Measurements from ENCODE around the gene TDRD6. TPM values are rescaled to one million over a fixed set of nuclear protein-coding genes. Genes with fewer than 3 reads are reported as not detected.
A peak's percentile ranks its signal among the peaks of the same experiment; 100 is the strongest.

The TDRD6 gene
- total RNA-seq, 1 donor from 2014 or later = 0.07 TPM

GRCh38 chr6:46667377-46667776 is 20.3 kb upstream of the TDRD6 start:
- Mint-ChIP-seq H3K27me3 (ENCODE audit: low read depth) (no peaks in the 10 kb centered on the region), H3K4me3 (ENCODE audit: unreplicated experiment) (no peak overlapping the region), H3K36me3 (ENCODE audit: low read depth) (peaks cover 2% of the 10 kb centered on the region), H3K9me3 (ENCODE audit: low read depth) (no peaks in the 10 kb centered on the region), H3K27ac (ENCODE audit: unreplicated experiment) (no peak overlapping the region), H3K4me1 (ENCODE audit: low read depth) (no peaks in the 10 kb centered on the region)
- DNase-seq (ENCODE audit: low spot score) = no peak
- TF ChIP-seq CTCF (IDR thresholded peaks at IDR 0.05) = no peak

GRCh38 chr6:46674410-46674809 is 13.3 kb upstream of the TDRD6 start:
- no peaks in the 10 kb centered on the region for H3K27me3 Mint-ChIP-seq (ENCODE audit: low read depth)
- H3K36me3 Mint-ChIP-seq (ENCODE audit: low read depth) = peaks cover 2% of the 10 kb centered on the region
- H3K27ac Mint-ChIP-seq (ENCODE audit: unreplicated experiment) = no peak overlapping the region
- H3K4me3 Mint-ChIP-seq (ENCODE audit: unreplicated experiment) = no peak overlapping the region
- no peak for DNase-seq (ENCODE audit: low spot score)
- no peaks in the 10 kb centered on the region for H3K9me3 Mint-ChIP-seq (ENCODE audit: low read depth)
- H3K4me1 Mint-ChIP-seq (ENCODE audit: low read depth) = no peaks in the 10 kb centered on the region
- no peak for TF ChIP-seq CTCF (IDR thresholded peaks at IDR 0.05)

- Mint-ChIP-seq H3K4me1 (ENCODE audit: low read depth) (no peaks in the 10 kb centered on the region), H3K9me3 (ENCODE audit: low read depth) (no peaks in the 10 kb centered on the region), H3K27me3 (ENCODE audit: low read depth) (no peaks in the 10 kb centered on the region), H3K27ac (ENCODE audit: unreplicated experiment) (no peak overlapping the region), H3K36me3 (ENCODE audit: low read depth) (no peaks in the 10 kb centered on the region), H3K4me3 (ENCODE audit: unreplicated experiment) (no peak overlapping the region)
- no peak for DNase-seq (ENCODE audit: low spot score)
- TF ChIP-seq CTCF (IDR thresholded peaks at IDR 0.05) = no peak
Measured at GRCh38 chr6:46676604-46677313, 10.9 kb upstream of the TDRD6 start.

- Mint-ChIP-seq H3K27ac (ENCODE audit: unreplicated experiment) (no peak overlapping the region), H3K4me1 (ENCODE audit: low read depth) (no peaks in the 10 kb centered on the region), H3K4me3 (ENCODE audit: unreplicated experiment) (no peak overlapping the region), H3K27me3 (ENCODE audit: low read depth) (no peaks in the 10 kb centered on the region), H3K36me3 (ENCODE audit: low read depth) (no peaks in the 10 kb centered on the region), H3K9me3 (ENCODE audit: low read depth) (peaks cover 3% of the 10 kb centered on the region)
- peak; percentile 49 for TF ChIP-seq CTCF (IDR thresholded peaks at IDR 0.05)
- DNase-seq (ENCODE audit: low spot score) = no peak
Measured at GRCh38 chr6:46677314-46677654, 10.4 kb upstream of the TDRD6 start.

GRCh38 chr6:46684771-46685170 is 2.9 kb upstream of the TDRD6 start:
- Mint-ChIP-seq H3K9me3 (ENCODE audit: low read depth) (peaks cover 3% of the 10 kb centered on the region), H3K4me1 (ENCODE audit: low read depth) (peaks cover 6% of the 10 kb centered on the region), H3K4me3 (ENCODE audit: unreplicated experiment) (no peak overlapping the region), H3K27ac (ENCODE audit: unreplicated experiment) (peak overlapping the region; percentile 64), H3K27me3 (ENCODE audit: low read depth) (no peaks in the 10 kb centered on the region), H3K36me3 (ENCODE audit: low read depth) (no peaks in the 10 kb centered on the region)
- no peak for TF ChIP-seq CTCF (IDR thresholded peaks at IDR 0.05)
- DNase-seq (ENCODE audit: low spot score) = no peak

Data from chondrocyte (in vitro differentiated cells).